HG02852 (cell line): Measurements from ENCODE around the gene ATXN1.
A peak's percentile ranks its signal among the peaks of the same experiment; 100 is the strongest.

Experiments
- ATAC-seq: cut with Tn5 transposase; IDR thresholded peaks from one replicate; pipeline ENCODE4 v1.9.1; 2021; ENCODE audit warnings: mild to moderate bottlenecking, moderate library complexity; ENCODE audit not compliant: unreplicated experiment

Gene ATXN1

DNA sequence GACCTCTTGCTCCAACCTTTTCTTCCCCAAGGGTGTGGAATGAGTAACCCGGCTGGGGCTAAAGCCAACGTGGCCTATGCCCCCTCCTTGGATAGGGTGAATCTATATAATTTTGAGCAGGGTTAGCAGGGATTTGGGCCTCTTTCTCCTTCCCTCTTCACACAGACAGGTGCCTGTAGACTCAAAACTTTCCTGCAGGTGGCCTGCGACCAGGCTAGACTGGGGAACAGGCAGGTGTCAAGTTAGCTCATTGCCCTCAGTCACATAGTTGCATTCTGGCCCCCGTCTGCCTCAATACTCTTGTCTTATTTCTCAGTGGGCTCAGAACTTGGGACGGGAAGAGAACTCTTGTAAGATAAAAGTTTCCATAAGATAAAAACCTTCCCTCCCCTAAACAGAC is 243.0 kb downstream of the ATXN1 start:
- ATAC-seq = no peak

GRCh38 chr6:16514249-16514648 is 247.0 kb downstream of the ATXN1 start:
- no peak for ATAC-seq

- peak; percentile 34 for ATAC-seq
These were observed 248.5 kb downstream of the ATXN1 start for GRCh38 chr6:16512544-16513290.

DNA sequence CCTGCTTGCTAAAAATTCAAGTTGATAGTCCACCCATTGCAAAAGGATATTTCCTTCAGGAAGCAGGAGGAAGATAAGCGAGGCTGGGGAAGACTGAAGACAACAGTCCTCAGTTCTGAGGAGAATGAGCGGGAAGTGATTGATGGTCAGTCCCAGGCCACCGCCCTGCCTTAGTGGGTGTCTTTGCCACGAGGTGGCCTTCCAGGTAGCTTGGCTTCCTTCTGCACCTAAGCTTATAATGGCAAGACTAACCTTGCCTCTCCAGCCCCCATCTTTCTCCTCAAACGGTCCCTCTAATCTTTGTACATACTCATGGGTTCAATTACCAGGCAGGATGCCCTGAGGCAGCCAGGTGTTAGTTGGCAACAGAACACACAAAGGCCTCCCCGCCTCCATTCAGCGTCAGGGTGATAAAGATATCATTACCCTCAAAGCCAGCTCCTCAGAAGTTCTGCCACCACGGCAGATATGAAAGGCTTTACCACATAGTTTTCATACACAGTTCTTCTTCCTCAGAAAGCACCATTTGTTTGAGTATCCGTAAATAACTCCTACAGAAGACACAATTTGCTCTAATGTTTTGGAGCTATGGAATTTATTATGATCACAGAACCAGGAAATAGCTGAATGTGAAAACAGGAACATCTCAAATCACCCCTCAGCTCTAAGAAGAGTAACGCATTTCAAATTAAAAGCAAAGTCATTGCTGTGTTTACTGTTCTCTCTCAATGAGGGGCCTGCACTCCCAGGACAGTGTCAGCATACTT is 249.4 kb downstream of the ATXN1 start:
- peak; percentile 54 for ATAC-seq

DNA sequence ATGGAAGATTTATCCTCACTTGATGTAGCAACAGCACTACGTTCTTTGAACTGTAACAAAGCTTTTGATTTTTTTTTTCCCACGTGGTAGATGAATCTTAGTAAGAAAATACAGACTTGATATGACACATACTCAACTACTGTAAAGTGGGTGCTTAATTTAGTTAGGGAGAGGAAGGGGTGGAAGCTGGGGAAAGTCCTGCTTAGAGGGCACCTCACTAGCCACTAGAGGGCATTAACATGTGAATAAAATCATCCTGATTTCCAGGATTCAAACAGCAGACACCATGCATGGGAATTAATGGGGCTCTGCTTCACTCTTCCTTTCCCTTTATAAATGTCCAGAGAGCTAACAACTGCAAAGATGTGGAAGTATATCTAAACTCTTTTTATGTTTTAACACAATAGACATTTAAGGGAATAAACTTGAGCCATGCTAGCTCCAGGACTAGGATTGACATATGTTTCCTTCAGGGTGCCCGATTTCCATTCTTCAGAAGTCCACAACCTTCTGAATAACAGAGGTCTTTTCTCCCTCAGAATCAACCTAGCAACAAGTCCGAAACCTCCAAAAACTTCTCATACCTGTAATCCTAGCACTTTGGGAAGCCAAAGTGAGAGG is 250.1 kb downstream of the ATXN1 start:
- ATAC-seq = no peak

- no peak for ATAC-seq
These were observed 251.0 kb downstream of the ATXN1 start for GRCh38 chr6:16510245-16510644.

GRCh38 chr6:16508959-16509358 is 252.3 kb downstream of the ATXN1 start:
- ATAC-seq = no peak

DNA sequence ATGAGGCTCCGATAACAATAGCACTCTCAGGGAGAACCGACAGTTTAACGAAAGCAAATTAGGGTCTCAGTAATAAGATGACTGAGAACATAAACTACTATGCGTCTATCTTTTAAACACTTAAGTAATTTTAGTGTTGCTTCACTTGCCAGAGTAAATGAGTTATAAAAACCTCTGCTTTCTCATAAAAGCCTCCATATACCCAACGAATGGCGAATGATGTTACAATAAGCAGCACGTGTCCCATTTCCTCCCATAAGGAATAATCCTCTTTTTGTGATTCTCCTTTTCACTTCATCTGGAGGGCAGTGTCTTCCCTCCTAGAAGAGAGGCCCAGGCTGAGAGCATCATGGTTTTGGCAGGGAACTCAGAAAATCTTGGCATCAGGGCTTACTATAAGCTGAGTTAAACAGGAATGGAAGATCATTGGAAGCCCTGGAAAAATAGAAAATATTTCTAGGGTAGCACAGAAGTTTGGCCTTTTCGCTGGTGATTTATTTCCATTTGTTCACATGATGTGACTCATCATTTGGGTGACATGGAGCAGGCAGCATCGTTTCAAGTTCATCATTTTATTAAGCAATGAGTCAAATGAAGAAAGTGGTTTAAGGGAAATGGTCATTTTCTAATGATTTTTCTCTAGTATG is 255.4 kb downstream of the ATXN1 start:
- no peak for ATAC-seq

DNA sequence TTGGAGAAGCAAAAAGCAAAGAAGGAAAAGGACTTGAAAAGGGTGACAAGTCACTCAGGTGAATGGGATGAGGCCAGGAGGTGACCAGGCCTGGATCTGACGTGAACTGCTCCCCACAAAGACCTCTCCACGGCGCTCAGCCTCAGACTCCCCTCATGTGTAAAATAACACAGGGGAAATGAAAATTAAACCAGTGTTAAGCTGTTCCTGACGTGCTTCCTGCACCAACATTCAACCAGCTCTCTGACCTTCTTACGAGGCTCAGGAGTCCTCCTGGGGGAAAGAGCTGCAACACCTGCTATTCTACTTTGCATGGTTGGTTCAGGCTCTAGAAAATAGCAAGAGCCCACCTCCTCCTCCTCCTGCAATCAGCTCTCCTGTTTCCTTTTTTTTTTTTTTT is 256.7 kb downstream of the ATXN1 start:
- no peak for ATAC-seq

DNA sequence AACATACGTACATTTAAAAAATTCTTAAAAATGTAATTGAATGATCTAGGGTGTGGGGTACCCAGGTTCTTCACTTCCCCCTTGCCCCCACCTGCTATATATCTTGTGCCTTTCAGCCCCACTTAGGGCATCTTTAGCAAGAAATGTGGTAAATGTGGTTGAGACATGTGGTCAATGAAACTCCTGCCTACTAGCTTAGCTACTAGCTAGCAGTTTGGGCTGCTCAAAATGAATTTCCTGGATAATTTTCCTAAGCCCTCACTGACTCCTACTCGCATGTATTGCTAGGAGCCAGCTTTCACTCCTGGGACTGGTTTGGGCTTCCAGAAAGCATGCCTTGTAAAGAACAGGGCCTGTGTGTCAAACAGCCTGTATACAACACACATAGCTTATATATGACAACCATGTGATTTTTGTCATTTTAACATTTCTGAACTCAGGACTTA is 257.3 kb downstream of the ATXN1 start:
- ATAC-seq = peak; percentile 76

GRCh38 chr6:16503241-16503775 is 258.0 kb downstream of the ATXN1 start:
- no peak for ATAC-seq

- ATAC-seq = no peak
These were observed 262.3 kb downstream of the ATXN1 start for GRCh38 chr6:16498957-16499356.

DNA sequence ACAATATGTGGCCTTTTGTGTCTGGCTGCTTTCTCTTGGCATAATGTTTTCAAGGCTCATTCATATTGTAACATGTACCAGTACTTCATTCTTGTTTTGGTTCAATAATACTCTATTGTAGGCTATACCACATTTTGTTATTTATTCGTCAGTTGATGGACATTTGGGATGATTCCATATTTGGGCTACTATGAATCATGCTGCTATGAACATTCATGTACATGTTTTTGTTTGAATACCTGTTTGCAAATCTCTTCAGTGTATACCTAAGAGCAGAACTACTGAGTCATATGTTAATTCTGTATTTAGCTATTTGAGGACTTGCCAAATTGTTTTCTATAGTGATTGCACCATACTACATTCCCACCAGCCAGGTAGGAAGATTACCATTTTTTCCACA is 263.0 kb downstream of the ATXN1 start:
- ATAC-seq = no peak

GRCh38 chr6:16496991-16497801 is 264.1 kb downstream of the ATXN1 start:
- no peak for ATAC-seq

DNA sequence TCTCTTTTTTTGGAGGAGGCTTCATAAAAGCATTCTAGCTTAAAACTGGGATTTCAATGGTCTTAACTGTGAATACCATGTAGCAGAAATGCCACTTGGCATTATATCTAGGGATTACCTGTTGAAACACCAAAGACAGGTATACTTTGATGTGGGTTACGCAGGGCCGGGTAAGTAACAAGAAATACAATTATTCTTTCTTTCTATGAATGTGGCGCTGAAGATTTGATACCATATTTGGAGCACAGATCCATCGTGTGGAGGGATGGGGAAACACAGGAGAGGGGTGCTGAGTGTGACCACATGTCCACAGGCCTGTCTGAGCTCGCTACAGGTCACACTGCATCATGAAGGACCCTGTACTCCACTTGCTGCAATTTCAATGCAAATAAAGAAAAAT is 265.1 kb downstream of the ATXN1 start:
- no peak for ATAC-seq

DNA sequence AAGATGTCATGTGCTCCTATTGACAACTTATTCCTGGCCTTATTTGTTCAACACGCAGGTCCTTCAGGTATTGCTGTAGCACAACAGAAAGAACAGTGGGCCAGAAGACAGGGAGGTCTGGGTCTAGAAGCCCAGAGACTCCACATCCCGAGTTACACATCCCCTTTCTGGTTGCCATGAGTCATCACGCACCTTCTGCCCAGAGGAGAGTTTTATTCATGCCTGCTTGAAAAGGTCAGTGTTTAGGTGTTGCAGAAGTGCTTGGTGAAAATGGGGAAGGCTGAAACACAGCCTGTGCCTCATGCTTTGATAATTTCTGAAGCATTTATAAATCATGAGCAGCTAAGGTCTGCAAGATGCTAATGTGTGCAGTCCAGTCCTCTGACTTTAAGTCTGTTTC is 266.5 kb downstream of the ATXN1 start:
- peak; percentile 90 for ATAC-seq

GRCh38 chr6:16493802-16494201 is 267.5 kb downstream of the ATXN1 start:
- ATAC-seq = no peak

DNA sequence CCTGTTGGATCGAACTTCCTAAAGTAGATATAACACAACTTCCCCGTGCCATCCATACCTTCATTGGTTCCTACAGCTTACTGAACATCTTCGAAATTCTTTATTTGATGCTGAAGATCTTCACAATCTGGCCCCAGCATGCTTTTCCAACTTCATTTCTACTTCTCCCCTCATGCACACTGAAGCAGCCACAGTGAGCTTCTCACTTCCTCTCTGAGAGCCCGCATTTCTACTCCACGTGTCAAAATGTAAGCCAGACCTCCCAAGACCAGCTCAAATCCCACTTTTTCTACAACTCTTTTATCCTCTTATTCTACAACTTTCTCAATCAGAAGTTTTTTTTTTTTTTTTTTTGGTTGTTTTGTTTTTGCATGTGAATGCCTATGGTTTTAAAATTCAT is 268.1 kb downstream of the ATXN1 start:
- no peak for ATAC-seq

DNA sequence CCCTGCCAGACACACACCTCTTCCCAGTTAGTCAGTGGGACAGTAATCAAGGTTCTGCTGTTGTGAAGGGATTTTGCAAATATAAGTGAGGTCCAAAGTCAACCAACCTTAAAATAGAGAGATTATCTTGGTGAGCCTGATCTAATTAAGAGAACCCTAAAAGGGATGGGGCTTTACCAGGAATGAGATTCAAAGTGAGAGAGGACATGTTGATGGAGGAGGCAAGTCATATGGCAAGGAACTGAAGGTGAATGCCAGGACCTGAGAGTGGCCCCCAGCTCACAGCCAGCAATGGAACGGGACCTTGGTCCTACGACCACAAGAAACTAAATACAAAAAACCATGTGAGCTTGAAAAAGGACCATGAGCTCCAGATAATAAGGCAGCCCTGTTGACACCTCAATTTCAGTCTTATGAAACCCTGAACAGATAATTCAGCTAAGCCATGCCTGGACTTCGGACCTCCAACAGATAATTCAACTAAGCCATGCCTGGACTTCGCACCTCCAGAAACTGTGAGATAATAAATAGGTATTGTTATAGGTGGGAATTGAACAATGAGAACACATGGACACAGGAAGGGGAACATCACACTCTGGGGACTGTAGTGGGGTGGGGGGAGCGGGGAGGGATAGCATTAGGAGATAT is 269.5 kb downstream of the ATXN1 start:
- no peak for ATAC-seq

DNA sequence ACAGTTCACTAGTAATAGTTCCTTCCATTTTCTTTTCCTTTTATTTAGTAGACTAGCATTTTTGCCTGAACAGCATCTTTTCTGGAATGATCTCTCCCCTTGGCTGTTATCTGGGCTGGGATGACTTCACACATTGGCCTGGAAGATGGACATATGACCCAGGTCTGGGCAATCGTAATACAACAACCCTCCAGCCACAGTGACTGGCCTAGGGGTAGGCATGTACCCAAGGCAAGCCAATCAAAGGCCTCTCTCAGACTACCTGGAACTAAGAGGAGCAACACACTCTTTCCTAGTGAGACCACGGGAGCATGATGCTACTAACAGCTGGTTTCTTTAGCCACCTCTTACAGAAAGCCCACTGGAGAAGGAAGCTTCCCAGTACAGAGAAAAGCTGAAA is 270.6 kb downstream of the ATXN1 start:
- no peak for ATAC-seq
